Adrenal gland (tissue), 5 donors: Measurements from ENCODE around the gene BPI.

Experiments
- POLR2A ChIP-seq, 2 donors: fragments of 450-650 bp; IDR thresholded peaks; one replicate each; pipeline ENCODE4 v1.6.1; 2017; ENCODE audit warnings: antibody characterized with exemption in 2 of 2, mild to moderate bottlenecking in 2 of 2, moderate library complexity in 1 of 2
- TF ChIP-seq, protein P1 (sequence below), 6 experiments: fragments of 450-650 bp in 4 of 6; fragments of 200-600 bp in 2 of 6; sonication (generic) in 1 of 6; IDR thresholded peaks; 1 replicate in 5 of 6; 2 replicates in 1 of 6; pipeline versions ENCODE4 v1.5.1 to v1.8.0; 2016 to 2021; ENCODE audit warnings: antibody characterized with exemption in 6 of 6, mild to moderate bottlenecking in 2 of 6, moderate library complexity in 1 of 6
- donor health status: DM: no; HTN: no; CAD: no.

DNA sequence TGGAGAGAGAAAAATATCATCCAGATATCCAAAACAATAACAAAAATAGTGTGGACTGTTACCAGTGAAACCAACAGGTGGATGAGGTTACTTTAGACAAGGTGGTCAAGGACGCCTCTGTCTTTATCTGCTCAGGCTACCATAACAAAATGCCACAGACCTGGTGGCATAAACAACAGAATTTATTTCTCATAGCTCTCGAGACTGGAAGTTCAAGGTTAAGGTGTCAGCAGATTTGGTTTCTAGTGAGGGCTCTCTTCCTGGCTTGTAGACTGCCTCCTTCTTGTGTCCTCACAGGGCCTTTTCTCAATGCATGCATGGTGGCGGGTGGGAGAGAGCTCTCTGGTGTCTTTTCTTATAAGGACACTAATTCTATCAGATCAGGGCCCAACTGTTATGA, 21.2 kb downstream of the BPI start:
- TF ChIP-seq POLR2A (IDR thresholded peaks at IDR 0.05): no peak
- TF ChIP-seq, protein P1, sequence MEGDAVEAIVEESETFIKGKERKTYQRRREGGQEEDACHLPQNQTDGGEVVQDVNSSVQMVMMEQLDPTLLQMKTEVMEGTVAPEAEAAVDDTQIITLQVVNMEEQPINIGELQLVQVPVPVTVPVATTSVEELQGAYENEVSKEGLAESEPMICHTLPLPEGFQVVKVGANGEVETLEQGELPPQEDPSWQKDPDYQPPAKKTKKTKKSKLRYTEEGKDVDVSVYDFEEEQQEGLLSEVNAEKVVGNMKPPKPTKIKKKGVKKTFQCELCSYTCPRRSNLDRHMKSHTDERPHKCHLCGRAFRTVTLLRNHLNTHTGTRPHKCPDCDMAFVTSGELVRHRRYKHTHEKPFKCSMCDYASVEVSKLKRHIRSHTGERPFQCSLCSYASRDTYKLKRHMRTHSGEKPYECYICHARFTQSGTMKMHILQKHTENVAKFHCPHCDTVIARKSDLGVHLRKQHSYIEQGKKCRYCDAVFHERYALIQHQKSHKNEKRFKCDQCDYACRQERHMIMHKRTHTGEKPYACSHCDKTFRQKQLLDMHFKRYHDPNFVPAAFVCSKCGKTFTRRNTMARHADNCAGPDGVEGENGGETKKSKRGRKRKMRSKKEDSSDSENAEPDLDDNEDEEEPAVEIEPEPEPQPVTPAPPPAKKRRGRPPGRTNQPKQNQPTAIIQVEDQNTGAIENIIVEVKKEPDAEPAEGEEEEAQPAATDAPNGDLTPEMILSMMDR (IDR thresholded peaks at IDR 0.05): no peak
